LoVo (cell line): Measurements from ENCODE around the gene EBF3.

Experiments
- DNase-seq: peaks from one replicate; pipeline ENCODE4 v3.0.0-alpha.2; 2016; ENCODE audit warnings: low spot score

Gene EBF3

DNA sequence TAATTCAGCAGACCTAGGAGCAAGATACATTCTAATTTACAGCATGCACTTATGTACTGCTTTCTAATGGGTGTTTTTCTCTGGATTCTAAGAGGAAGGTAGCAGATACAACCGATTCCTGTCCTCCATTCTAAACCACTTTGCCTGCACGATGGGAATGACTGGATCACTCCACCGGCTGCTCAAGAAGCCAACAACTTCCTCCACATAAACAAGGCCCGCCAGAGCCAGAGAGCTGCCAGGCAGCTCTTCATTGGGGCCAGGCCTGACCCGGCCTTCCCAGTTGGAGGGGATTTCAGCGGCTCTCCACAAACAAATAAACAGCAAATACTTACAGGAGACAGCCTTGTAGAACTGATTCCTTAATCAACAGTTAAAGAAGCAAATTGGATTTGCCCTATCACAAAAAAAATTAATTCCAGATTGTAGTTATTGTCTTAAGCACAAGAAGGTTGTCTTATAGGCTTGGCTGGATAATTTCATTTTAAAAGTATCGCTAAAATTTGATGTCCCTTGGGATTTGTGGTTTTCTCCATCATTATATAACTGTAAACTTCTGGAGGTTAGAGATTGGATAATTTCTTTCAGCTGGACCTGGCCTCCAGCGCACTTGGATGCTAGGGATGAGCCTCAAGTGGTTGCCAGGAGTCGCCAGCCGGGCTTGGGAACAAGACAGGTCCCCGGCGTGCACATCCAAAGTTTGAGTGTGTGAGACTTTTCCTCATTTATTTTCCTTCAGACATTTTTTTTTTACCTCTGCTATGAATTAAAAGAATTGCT is 20.9 kb downstream of the EBF3 start:
- no peak for DNase-seq

DNA sequence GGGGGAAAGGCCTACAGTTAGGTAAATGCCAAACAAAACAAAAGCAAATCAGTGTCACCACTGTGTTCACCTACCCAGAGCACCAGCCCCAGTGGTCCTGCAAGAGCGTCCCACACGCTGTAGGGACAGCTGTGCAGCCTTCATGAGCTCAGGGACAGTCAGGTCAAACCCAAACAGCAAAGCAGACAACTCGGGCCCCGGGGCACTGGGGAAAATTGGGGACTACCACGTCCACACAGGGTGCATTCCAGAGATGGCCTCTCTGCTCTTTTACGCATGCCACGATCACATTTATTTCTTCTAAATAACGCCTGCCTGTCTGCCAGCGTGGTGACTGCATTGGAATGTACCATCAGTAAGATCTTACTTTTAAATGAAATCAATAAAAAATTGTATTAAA is 21.7 kb downstream of the EBF3 start:
- DNase-seq, result no peak

- no peak for DNase-seq
These were observed 22.1 kb downstream of the EBF3 start for GRCh38 chr10:129942019-129942277.

DNA sequence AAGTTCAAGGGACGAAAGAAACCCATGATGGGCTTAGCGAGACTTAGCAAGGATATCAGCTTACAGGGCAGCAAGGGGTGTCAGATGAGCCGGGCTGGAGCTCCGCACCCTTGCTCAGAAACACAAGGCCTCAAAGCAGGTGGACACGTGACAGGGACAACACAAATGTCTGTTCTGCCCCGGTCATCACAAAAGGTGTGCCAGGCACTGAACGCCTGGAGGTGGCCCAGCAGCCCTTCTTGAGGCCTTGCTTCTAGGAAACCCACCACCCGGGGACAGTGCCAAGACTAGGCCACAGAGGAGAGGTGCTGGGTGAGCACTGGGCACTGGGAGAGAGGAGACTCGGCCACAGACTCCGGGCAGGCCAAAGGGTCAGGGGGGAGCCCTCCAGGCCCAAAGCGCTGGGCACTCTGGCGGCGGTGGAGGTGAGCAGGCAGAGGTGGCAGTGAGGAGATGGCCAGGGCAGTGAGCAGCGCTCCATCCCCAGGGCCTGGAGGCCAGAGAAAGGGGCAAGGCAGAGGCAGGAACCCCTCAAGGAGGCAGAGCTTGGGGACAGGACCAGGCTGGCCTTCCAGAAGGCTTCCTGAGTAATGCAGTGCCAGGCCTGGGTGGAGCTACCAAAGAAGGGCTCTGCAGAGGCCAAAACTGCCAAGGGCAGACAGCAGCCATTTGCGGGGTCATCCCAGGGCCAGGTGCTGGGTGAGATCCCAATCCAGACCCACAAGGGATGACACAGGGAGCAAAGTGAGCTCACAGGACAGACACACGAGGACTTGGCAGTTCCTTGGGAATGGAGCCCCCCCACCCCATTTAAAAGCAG is 22.7 kb downstream of the EBF3 start:
- DNase-seq, result no peak

DNA sequence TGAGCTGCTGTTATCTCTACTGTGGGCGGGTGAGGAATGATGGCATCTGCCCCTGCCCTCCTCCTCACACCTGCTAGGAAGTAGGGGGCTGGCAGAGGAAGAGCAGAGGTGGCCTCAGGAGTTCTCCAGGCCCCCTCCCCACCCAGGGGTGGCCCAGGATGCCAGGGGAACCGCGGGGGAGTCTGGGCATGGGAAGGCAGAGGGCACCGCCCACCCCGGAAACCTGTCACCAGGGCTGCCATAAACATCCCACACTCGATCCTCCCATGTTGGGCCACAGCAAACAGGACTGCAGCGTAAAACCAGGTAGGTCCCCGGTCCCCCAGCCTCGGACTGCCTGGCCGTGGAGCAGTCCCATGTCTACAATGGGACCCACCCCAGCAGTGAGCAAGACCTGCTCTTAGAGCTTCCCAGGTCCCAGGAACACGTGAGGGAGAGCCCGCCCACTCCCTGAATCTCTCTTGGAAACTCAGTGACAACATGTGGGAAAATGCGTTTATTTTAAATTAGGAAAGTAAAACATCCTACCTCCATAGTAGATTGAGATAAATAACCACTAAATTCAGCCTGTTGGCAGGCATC is 23.4 kb downstream of the EBF3 start:
- no peak for DNase-seq

- no peak for DNase-seq
These were observed 24.4 kb downstream of the EBF3 start for GRCh38 chr10:129939416-129940275.

DNA sequence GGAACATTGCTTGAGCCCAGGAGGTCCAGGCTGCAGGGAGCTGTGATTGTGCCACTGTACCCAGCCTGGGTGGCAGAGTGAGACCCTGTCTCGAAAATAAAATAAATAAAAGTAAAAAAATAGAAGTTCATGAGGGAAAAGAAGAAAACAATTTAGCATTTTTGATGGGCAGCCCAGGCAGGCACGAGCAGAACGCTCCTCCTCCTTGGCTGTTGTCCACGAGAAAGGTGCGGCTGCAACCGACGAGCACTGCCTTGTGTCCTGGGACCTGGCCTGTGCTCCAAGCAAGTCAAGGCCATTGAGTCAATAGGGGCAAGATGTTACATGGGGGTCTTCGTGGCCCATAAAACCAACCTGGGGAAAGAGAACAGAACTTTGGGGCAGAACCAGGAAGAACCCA is 25.6 kb downstream of the EBF3 start:
- no peak for DNase-seq

GRCh38 chr10:129937351-129937751 is 26.7 kb downstream of the EBF3 start:
- no peak for DNase-seq

DNA sequence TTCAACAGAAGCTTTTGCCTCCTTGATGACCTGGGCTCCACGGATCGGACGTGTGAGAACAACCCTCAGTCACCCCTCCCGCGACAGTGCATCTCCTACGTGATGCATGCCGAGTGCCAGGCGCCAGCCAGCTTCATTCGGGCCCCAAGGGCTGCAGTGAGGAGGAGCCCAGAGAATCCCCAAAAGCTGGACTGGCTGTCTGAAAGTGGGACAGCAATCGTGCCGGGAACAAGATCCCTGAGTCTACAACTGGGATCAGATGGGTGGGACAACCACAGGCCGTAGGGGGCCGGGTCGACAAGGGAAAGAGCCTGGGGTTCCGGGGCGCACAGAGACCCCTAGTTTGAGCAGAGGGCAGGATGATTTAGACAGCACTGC is 27.2 kb downstream of the EBF3 start:
- no peak for DNase-seq

DNA sequence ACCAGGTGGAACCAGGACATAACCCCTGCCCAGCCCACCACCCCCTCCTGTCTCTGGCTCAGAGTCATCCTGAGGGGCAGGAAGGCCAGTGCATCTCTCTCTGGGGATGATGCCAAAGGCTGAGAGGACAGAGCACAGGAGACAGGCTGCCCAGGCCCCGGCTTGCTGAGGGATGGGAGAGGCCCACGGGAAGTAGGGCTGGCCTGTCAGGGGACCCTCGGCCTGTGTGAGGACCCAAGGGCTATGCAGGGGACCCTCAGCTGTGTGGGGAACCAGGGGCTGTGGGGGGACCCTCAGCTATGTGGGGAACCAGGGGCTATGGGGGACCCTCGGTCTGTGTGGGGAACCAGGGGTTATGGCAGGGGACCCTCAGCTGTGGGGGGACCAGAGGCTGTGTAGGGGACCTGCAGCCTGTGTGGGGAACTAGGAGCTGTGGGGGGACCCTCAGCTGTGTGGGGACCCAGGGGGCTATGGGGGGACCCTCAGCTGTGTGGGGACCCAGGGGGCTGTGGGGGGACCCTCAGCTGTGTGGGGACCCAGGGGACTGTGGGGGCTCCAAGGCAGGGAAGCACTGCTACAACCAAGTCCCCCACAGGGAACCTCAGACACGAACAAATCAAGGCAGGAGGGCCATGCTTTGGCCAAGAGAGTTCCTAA is 27.7 kb downstream of the EBF3 start:
- DNase-seq, result no peak

GRCh38 chr10:129935867-129936152 is 28.3 kb downstream of the EBF3 start:
- no peak for DNase-seq

GRCh38 chr10:129935102-129935866 is 28.8 kb downstream of the EBF3 start:
- DNase-seq, result no peak

- DNase-seq, result no peak
These were observed 29.7 kb downstream of the EBF3 start for GRCh38 chr10:129934196-129934925.

DNA sequence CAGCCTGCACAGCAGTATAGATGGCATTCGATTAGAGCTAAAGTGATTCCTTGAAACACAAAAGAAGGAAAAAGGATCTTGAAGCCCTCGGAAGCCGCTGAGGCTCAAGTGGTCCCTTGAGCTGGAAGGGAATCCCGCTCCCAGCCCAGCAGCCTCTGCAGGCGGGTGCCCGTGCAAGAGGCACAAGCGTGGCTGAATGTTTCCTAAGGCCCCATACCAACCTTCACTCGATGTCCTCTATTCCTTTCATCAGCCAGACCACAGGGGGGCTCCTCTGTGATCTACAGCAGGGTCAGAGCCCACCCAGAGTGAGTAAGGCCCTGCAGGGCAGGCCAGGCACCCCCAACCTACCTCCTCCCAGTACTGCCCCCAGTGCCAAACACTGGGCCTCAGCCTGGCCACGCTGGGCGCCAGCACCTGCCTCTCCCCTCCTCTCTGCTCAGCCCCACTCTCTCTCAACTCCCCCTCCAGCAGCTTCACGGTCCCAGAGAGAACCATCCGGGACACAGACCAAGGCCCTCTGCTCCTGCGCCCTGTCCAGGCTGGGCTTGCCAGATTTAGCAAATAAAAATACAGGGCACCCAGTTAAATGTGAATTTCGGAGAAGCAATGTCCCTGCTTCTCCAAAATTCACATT is 30.5 kb downstream of the EBF3 start:
- no peak for DNase-seq

- DNase-seq, result no peak
These were observed 31.2 kb downstream of the EBF3 start for GRCh38 chr10:129932751-129933433.

DNA sequence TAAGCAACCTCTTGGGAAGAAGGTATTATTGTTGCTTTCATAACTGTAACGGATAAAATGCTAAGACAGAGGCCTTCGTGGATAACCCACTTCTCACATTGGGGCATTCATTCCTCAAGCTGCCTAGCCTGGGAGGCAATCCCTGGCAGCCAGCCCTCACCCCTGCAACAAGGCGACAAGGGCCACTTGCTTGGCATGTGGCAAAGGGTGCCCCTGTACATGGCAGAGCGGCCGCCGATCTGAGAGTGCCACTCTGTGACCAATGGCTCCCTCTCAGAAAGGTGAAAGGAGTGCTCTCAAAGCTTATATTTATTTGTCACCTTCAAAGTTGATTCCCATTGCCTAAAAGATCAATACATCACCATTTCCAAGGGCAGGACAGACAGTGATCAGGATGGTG is 31.9 kb downstream of the EBF3 start:
- no peak for DNase-seq

- DNase-seq, result no peak
These were observed 34.5 kb downstream of the EBF3 start for GRCh38 chr10:129929343-129930292.

- DNase-seq, result no peak
These were observed 36.5 kb downstream of the EBF3 start for GRCh38 chr10:129927351-129928120.
